Smooth muscle cell of the coronary artery (primary cell): ENCODE data around the gene MTNR1B. TPM values are rescaled to one million over a fixed set of nuclear protein-coding genes. Genes with fewer than 3 reads are reported as not detected.

Source experiments
- total RNA-seq: library from RNA; depleted of rRNA; stranded (reverse); fragments of >200 nt; gene quantifications from 2 replicates; pipeline ENCODE4 v1.2.3, GENCODE V29; 2014; ENCODE audit warnings: low replicate concordance

Gene MTNR1B
- total RNA-seq: not detected in 2 replicates

GRCh38 chr11:92969634-92970347 is at the start of gene MTNR1B:
Gene MTNR1B, plus strand, starts transcription at chr11:92969651. Its CDS starts 75 bp downstream, at chr11:92969726.

Other genes starting within 250 kb of the MTNR1B start
- gene SLC36A4, start 228.3 kb downstream of the MTNR1B start, total RNA-seq: 4.3 and 4.4 TPM in 2 replicates